ENCODE measurements around the gene CRY1.

The CRY1 gene

GRCh38 chr12:107093417-107094182 lies at the start of gene CRY1:
Gene CRY1, minus strand, starts transcription at chr12:107093549. Its CDS starts 588 bp downstream, at chr12:107092961.
- DNase-seq: peak; percentile 88 to 97

DNA sequence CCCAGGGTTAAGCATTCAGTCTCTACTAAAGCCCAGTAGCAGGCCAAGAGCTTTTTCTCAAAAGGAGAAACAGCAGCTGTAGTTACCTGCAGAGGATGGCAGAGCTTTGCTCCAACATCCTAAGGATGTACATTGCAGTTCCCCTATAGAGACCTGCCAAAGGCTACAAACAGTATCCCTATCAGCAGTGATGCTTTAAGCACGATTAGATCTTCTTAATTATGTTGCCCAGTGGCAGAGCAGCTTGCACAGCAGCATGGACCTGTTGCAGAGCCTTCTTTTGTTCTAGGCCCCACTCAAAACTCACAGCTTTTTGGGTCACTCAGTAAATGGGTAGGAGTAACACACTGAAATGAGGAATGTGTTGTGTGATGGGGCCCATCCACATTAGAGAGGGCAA lies 46.4 kb upstream of the CRY1 start:
- DNase-seq: no peak

DNA sequence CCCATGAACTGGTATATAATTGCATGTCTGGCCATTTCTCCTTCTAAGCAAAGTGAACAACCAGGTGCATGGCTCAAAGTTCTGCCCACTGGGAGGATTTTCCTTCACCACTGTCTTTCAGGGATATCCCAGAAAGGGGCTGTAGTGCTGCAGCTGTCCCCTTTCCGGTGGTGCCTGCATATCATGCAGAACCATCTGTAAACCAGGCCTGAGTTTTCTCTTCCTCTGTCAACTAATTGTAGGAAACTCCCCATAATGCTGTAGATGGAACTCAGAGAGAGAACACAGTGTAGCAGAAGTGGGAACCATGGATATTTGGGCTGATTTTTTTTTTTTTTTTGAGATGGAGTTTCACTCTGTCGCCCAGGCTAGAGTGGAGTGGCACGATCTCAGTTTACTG lies 45.6 kb upstream of the CRY1 start:
- DNase-seq: no peak

GRCh38 chr12:107135177-107135576 lies 41.8 kb upstream of the CRY1 start:
- no peak for DNase-seq

- DNase-seq: peak in 1 of 2 experiments; percentile 24
Measured at GRCh38 chr12:107134558-107134957, 41.2 kb upstream of the CRY1 start.

DNA sequence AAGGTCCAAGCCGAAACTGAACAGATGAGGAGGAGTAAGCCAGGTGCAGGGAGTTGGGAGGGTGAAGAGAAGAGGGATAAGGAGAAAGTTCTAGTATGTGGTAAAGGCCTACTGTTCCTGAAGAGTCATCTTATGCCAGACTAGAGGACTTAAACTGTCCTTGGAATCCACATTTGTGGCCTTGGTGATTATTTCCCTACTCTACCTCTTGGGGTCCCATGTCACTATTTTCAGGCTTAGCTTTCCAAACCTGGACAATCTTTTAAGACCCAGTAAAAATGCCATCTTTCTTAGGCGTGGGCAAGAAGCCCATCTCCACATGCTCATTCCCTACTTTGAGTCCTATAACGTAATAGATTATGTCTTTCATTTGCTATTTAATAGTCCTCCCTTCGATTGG lies 40.1 kb upstream of the CRY1 start:
- no peak for DNase-seq

DNA sequence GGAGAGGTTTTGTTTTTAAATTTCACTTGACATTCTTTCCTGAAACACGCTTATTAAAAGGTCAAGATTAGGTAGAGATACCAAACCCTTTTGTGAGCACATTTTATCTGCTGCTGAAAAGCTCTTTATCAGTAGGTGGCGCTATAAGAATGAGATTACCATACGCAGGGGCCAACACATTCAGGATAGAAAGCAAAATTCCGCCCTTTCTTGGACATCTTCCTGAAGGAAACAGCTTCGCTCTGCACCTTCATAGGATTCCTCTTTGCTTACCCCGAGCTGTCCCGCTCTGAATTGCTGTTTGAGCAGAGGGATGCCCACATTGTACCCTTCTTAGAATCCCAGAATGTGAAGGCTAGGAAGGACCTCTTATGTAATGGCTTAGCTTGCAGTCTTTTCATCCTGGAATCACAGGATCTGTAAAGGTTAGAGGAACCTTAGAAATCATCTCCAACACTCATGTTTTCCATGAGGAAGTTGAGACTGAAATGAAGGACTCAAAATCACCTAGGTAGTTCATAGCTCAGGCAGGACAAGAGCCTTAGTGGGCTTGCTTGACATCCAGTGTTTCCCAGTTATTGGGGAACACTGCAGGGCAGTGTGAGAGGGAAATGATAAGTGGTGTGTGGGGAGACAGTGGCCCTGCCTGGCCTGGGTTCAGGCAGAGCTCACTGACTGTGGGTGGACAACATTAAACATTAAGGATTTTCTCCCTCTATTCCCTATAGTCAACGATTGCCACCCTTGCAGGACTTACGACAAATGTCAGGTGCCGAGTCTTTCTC lies 38.7 kb upstream of the CRY1 start:
- DNase-seq: peak; percentile 35 to 65

GRCh38 chr12:107130830-107131611 lies 37.7 kb upstream of the CRY1 start:
- no peak for DNase-seq

- no peak for DNase-seq
Measured at GRCh38 chr12:107129315-107129930, 36.1 kb upstream of the CRY1 start.

DNA sequence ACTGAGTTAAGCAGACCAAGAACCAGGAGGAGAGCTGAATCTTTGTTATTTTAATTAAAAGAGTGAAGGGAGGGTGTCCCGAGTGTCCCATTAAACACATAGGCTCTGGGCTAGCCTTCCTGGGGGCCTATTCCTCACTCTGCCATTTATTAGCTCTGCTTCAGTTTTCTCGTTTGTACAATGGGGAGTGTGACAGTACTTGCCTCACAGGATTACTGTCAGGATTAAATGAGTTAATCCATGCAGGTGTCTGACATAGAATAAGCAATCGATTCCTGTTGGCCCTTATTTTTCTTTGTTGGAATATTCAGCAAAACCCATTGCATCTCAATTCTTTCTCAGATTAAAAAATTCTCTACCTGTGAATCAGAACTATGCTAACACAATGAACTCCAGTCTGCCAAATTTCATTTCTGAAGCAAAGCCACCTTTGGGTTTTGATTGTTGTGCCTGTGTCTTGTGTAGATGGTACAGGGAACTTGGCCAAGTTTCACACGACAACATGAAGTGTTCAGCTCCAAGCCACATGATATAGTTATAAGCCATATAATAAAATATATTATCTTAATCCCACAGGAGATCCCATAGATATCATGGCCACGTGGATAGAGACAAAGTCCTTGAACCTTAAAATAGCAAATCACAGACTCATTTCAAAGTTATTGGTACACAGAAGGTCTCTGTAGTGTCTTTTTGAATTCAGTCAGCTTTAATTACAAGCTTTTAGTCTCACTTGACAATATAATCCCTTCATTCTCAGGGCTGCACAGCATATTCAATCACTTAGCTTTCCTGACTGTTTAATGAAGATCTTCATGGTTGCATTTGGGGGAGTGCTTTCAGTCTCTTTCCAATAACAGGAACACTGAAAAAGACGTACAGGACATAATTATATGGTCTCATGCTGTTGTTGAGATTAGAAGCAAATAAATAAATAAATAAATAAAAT lies 34.4 kb upstream of the CRY1 start:
- DNase-seq: no peak

DNA sequence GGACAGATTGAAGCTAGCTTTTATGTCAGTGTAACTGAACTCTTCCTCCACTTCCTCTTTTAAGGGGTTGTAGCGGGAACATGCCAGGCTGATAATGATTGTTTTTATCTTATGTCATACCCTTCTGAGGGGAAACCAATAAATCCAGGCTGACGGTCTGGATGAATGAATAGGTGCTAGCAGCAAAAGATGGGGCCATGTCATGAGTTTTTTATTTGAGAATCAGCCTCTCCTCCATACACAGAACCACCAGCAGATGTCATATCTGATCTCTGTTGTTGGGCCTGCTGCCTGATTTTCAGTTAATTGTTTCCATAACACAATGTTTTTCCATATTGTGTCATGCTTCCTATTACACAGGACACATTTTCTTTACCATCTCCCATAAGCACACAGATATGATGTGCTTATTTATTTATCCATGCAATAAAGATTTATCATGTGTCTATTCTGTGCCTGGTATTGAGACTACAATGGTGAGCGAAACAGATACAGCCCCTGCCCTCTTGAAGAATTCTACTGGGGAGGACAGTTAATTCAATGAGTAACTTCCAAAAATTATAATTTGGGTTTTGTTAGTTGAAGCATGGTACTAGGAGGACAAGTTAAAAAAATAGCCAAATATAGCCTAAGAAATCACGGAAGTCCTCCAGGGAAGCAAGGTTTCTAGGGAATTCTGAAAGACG lies 33.6 kb upstream of the CRY1 start:
- DNase-seq: peak in 1 of 2 experiments; percentile 23

DNA sequence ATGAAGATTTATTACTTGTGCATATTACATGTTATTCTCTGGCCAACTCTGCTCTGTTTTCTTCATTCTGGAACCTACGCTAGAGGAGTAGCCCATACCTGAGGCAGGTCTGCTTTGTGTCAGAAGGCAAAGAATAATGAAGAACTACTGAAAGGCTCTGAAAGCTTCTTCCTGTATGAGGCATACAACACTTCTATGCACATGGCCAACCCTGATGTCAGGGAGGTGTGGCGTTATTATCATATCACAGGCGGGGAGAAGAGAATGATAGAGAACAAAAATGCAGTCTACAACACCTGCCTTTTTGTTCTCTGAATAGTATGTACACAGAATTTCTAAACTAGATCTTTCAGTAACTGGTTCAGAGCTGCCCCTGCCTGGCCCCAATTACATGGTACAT lies 32.5 kb upstream of the CRY1 start:
- DNase-seq: no peak

- DNase-seq: no peak
Measured at GRCh38 chr12:107122452-107122958, 29.2 kb upstream of the CRY1 start.

DNA sequence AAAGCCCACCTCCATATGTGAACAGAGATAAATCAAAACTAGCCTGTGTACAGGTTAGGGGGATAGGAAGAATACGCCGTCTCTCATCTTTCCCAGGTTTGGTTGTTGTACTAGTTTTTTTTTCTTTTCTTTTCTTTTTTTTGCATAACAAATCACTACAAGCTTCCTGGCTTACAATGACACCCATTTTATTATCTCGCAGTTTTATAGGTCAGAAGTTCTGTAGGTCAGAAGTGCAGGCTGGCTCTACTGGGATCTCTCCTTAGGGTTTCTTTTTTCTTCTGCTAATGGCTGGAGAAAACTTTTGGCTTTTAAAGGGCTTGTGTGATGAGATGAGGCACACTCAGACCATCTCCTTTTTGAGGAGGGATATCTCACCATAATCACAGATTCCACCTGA lies 25.7 kb upstream of the CRY1 start:
- DNase-seq: no peak

GRCh38 chr12:107118624-107119023 lies 25.3 kb upstream of the CRY1 start:
- DNase-seq: no peak

DNA sequence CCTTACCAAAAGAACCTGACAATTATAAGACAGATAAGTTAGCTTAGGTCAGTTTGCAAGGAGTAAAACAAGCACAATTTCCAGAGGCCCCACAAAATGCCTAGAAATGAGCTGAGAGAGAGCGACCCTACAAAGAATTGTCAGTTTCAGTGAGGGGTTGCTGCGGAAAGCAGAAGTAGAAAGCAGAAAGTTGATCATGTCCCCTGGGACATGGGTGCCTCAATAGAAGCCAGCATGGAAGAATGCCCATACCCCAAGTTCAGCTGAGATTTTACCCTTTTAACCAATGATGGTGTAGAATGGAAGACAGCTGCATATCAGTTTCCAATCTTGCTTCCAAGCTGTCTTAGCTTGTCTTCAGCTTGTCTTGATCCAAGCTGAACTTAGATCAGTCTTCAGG lies 21.8 kb upstream of the CRY1 start:
- DNase-seq: no peak

- no peak for DNase-seq
Measured at GRCh38 chr12:107111314-107111713, 18.0 kb upstream of the CRY1 start.

- DNase-seq: no peak
Measured at GRCh38 chr12:107109726-107110719, 16.7 kb upstream of the CRY1 start.

DNA sequence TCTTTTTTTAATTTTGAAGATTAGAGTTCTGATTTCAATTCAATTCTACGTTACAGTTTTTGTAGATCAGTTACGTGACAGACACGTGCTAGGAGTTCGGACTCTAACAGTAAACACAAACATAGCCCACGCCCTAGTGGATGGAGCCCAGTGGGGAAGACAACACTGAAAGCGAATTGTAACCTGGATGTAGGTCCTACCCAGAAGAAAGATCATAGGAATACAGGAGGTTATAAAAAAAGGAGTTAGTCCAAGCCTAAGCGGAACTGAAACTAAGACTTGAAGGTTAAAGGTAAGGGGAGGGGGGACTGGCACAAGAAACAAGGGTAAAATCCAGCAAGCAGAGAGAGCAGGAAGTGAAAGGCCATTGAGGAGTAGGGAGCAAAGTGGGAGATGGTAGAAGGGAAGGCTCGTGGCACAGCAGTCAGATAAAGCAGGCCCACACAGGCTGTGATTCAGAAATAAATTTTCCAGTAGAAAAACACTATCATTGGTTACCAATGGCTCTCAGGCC lies 15.7 kb upstream of the CRY1 start:
- DNase-seq: no peak

Data from NCI-H526 (cell line).